G401.6 (cell line): ENCODE measurements around the gene SLC29A1.
"Not testable (repeated sequence)": the region's sequence is repeated elsewhere in the genome, so short reads cannot be mapped to it uniquely, and the experiment has no call there.

Experiments used
- FAIRE-seq: peaks from 2 replicates; lab custom pipeline; 2012; peaks lifted over from hg19 to GRCh38; lab: Jason Lieb, UNC

Gene SLC29A1

GRCh38 chr6:44196351-44196750, 27.0 kb upstream of the SLC29A1 start:
- FAIRE-seq = not testable (repeated sequence)

GRCh38 chr6:44198684-44199083, 24.7 kb upstream of the SLC29A1 start:
- no peak for FAIRE-seq

GRCh38 chr6:44199883-44200282, 23.5 kb upstream of the SLC29A1 start:
- no peak for FAIRE-seq

GRCh38 chr6:44201200-44201599, 22.2 kb upstream of the SLC29A1 start:
- no peak for FAIRE-seq

- FAIRE-seq = no peak
Observed at GRCh38 chr6:44201638-44202303, 21.6 kb upstream of the SLC29A1 start.

GRCh38 chr6:44202332-44202971, 20.9 kb upstream of the SLC29A1 start:
- FAIRE-seq = no peak

- FAIRE-seq = no peak
Observed at GRCh38 chr6:44202972-44203750, 20.2 kb upstream of the SLC29A1 start.

GRCh38 chr6:44203955-44204354, 19.4 kb upstream of the SLC29A1 start:
- no peak for FAIRE-seq

- FAIRE-seq = no peak
Observed at GRCh38 chr6:44207966-44208365, 15.4 kb upstream of the SLC29A1 start.

GRCh38 chr6:44211284-44211683, 12.1 kb upstream of the SLC29A1 start:
- no peak for FAIRE-seq

- FAIRE-seq = no peak
Observed at GRCh38 chr6:44214307-44214706, 9.1 kb upstream of the SLC29A1 start.

- FAIRE-seq = no peak
Observed at GRCh38 chr6:44216677-44217331, 6.6 kb upstream of the SLC29A1 start, which contains the start of gene MYMX. Gene MYMX (plus strand): TSS chr6:44216926. CDS start chr6:44217472, 546 bp downstream.

- FAIRE-seq = no peak
Observed at GRCh38 chr6:44217332-44218143, 5.9 kb upstream of the SLC29A1 start.

- FAIRE-seq = no peak
Observed at GRCh38 chr6:44219053-44219814, 4.2 kb upstream of the SLC29A1 start.

- FAIRE-seq = no peak
Observed at GRCh38 chr6:44219815-44220784, 3.3 kb upstream of the SLC29A1 start.

GRCh38 chr6:44220913-44221290, 2.5 kb upstream of the SLC29A1 start:
- no peak for FAIRE-seq

GRCh38 chr6:44221291-44221960, 2.0 kb upstream of the SLC29A1 start:
- peak; percentile 21 for FAIRE-seq

GRCh38 chr6:44221961-44222335, 1.4 kb upstream of the SLC29A1 start:
- no peak for FAIRE-seq
